IMR-90 (cell line): ENCODE results near the gene CAPN5.

Experiments
- CEBPB ChIP-seq: IDR thresholded peaks from 2 replicates; pipeline ENCODE4 v1.6.1; 2012; ENCODE audit warnings: low read depth, low read length, improper control_type of control experiment
- CTCF ChIP-seq: conservative IDR thresholded peaks from 2 replicates; pipeline ENCODE4 v1.5.1; 2012; ENCODE audit warnings: mild to moderate bottlenecking, low read depth, low read length, improper control_type of control experiment
- ELK1 ChIP-seq: fragments of 150-350 bp; IDR thresholded peaks from 2 replicates; pipeline ENCODE4 v1.6.1; 2016; ENCODE audit warnings: low read depth, mild to moderate bottlenecking, low read length, moderate library complexity, borderline replicate concordance
- MAZ ChIP-seq: IDR thresholded peaks from 2 replicates; pipeline ENCODE4 v1.6.1; 2012; ENCODE audit warnings: low read depth, mild to moderate bottlenecking, low read length, improper control_type of control experiment, moderate library complexity, borderline replicate concordance
- MXI1 ChIP-seq: IDR thresholded peaks from 2 replicates; pipeline ENCODE4 v1.6.1; 2012; ENCODE audit warnings: low read depth, mild to moderate bottlenecking, low read length, moderate library complexity, borderline replicate concordance
- POLR2A ChIP-seq: IDR thresholded peaks from 2 replicates; pipeline ENCODE4 v1.6.1; 2012; ENCODE audit warnings: mild to moderate bottlenecking, low read depth, low read length
- SMC3 ChIP-seq: fragments of 150-350 bp; IDR thresholded peaks from 2 replicates; pipeline ENCODE4 v1.6.1; 2016; ENCODE audit warnings: low read depth, mild to moderate bottlenecking, antibody characterized with exemption, low read length, moderate library complexity

- TF ChIP-seq CTCF (no peak), MXI1 (no peak), SMC3 (no peak), POLR2A (no peak), CEBPB (no peak), ELK1 (no peak), MAZ (no peak)
These were observed 20.0 kb downstream of the CAPN5 start for GRCh38 chr11:77086521-77087472.
